WERI-Rb-1 (cell line): ENCODE measurements around the gene ZC3HAV1L.

Experiments
- DNase-seq: peaks from one replicate; pipeline ENCODE4 v3.0.0-alpha.2; 2020
- H3K27ac ChIP-seq: fragments of 250-450 bp; sonication (Bioruptor Pico); 2 replicates; pipeline ENCODE4 v1.5.1; 2020; ENCODE audit warnings: mild to moderate bottlenecking, moderate library complexity
- H3K27me3 ChIP-seq: fragments of 250-450 bp; sonication (Bioruptor Pico); 2 replicates; pipeline ENCODE4 v1.5.1; 2021; ENCODE audit warnings: mild to moderate bottlenecking, low read depth, moderate library complexity; ENCODE audit not compliant: insufficient read depth, severe bottlenecking
- H3K36me3 ChIP-seq: fragments of 250-450 bp; sonication (Bioruptor Pico); 2 replicates; pipeline ENCODE4 v1.5.1; 2020; ENCODE audit warnings: mild to moderate bottlenecking, moderate library complexity
- H3K4me3 ChIP-seq: 2 replicates; pipeline ENCODE4 v1.5.1; 2011; ENCODE audit warnings: low read depth, mild to moderate bottlenecking, control low read depth, low read length
- H3K9me3 ChIP-seq: fragments of 250-450 bp; sonication (Bioruptor Pico); 2 replicates; pipeline ENCODE4 v1.5.1; 2021; ENCODE audit warnings: mild to moderate bottlenecking, moderate library complexity; ENCODE audit not compliant: severe bottlenecking
- TF ChIP-seq, protein P1 (sequence below): IDR thresholded peaks from 2 replicates; pipeline ENCODE4 v1.5.1; 2011; ENCODE audit warnings: low read depth, mild to moderate bottlenecking, control low read depth, inconsistent platforms, low read length

Gene ZC3HAV1L, protein sequence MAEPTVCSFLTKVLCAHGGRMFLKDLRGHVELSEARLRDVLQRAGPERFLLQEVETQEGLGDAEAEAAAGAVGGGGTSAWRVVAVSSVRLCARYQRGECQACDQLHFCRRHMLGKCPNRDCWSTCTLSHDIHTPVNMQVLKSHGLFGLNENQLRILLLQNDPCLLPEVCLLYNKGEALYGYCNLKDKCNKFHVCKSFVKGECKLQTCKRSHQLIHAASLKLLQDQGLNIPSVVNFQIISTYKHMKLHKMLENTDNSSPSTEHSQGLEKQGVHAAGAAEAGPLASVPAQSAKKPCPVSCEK

DNA sequence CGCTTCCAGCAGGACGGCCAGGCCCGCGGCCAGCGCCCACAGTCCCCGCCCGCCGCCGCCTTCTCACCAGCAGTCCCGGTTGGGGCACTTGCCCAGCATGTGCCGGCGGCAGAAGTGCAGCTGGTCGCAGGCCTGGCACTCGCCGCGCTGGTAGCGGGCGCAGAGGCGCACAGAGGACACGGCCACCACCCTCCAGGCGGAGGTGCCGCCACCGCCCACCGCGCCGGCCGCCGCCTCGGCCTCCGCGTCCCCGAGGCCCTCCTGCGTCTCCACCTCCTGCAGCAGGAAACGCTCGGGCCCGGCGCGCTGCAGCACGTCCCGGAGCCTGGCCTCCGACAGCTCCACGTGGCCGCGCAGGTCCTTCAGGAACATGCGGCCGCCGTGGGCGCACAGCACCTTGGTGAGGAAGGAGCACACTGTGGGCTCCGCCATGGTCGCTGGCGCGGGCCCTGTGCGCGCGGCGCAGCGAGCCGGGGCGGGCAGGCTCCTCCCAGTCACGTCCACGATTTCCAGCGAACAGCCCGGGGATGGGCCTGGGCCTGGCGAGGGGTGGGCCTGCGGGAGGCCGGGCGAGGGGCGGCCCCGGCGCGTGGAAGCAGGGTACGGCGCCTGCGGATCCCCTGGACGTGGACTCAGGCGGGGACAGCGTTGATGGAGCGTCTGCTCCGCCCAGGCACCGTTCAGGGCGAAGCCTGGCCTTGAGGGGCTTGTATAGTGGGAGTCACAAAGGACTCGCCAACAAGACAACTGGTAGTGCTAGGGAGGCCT, at the start of gene ZC3HAV1L:
Gene ZC3HAV1L, minus strand, starts transcription at position 457 of the 768 bp plus-strand sequence. Its CDS starts 25 bp downstream, at position 432.
- H3K27ac ChIP-seq = peak within 1 kb of the TSS; percentile 97
- H3K4me3 ChIP-seq = peak within 1 kb of the TSS; percentile 88
- peak; percentile 86 for DNase-seq
- no peaks in the 10 kb centered on the region for H3K27me3 ChIP-seq
- no peaks in the 10 kb centered on the region for H3K9me3 ChIP-seq
- TF ChIP-seq, protein P1, sequence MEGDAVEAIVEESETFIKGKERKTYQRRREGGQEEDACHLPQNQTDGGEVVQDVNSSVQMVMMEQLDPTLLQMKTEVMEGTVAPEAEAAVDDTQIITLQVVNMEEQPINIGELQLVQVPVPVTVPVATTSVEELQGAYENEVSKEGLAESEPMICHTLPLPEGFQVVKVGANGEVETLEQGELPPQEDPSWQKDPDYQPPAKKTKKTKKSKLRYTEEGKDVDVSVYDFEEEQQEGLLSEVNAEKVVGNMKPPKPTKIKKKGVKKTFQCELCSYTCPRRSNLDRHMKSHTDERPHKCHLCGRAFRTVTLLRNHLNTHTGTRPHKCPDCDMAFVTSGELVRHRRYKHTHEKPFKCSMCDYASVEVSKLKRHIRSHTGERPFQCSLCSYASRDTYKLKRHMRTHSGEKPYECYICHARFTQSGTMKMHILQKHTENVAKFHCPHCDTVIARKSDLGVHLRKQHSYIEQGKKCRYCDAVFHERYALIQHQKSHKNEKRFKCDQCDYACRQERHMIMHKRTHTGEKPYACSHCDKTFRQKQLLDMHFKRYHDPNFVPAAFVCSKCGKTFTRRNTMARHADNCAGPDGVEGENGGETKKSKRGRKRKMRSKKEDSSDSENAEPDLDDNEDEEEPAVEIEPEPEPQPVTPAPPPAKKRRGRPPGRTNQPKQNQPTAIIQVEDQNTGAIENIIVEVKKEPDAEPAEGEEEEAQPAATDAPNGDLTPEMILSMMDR = no peak
- peaks cover 43% of the 10 kb centered on the region for H3K36me3 ChIP-seq

DNA sequence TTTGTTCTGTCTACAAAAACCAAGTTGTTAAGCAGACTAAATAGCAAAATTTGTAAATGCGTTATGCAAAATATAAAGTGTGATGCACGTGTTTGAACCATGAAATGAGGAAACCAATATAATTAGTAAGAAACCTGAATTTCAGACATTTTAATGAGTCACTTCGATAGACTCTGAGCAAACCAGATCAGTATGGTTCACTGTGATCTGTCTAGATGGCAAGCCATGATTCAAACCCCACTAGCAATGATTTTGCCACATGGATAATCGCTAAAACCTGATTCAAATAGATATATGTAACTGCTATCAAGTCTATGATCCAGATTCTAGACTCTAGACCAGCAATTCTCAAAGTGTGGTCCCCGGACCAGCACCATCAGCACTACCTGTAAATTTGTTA, 48.9 kb upstream of the ZC3HAV1L start:
- Histone ChIP-seq H3K9me3 (no peaks in the 10 kb centered on the region), H3K27ac (no peak overlapping the region), H3K27me3 (no peaks in the 10 kb centered on the region), H3K36me3 (peaks cover 52% of the 10 kb centered on the region), H3K4me3 (no peak overlapping the region)
- no peak for DNase-seq
- TF ChIP-seq, protein P1 = no peak

DNA sequence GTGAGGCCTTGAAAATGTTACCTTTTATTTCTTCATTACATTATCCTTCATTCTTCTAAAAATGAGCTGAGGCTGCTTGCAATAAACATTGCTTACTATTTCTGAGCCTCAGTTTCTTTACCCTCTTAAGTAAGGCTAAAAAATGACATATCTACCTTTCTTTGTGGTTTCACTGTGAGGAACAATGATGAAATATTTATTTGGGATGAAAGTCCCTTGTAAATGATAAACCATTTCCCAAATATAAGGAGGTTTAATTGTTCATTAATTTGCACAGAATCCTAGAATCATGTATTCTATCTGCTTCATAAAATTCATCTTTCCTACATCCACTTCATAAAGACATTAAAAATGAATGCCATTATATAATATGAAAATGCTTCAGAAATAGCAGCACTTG, 45.7 kb upstream of the ZC3HAV1L start:
- Histone ChIP-seq H3K36me3 (peaks cover 58% of the 10 kb centered on the region), H3K27ac (no peak overlapping the region), H3K27me3 (no peaks in the 10 kb centered on the region), H3K4me3 (no peak overlapping the region), H3K9me3 (no peaks in the 10 kb centered on the region)
- TF ChIP-seq, protein P1 = no peak
- no peak for DNase-seq

DNA sequence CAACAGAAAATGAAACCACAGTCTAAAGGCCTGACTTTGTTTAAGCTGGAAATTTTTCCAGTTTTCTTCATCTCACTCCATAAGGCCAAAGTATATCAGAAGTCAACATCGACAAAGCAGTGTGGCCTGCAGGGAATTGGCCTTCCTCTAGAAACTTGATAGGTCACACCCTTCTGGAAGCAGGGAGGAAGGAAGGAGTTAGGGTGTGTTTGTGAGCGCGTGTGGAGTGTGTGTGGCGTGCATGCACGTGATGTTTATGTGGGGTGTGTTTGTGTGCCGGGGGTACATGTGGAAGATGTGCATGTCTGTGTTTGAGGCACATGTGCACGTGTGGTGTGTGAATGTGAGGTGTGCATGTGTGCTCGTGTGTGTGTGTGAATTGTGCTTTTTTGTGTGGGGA, 45.1 kb upstream of the ZC3HAV1L start:
- no peak for DNase-seq
- Histone ChIP-seq H3K27ac (no peak overlapping the region), H3K27me3 (no peaks in the 10 kb centered on the region), H3K9me3 (no peaks in the 10 kb centered on the region), H3K4me3 (no peak overlapping the region), H3K36me3 (peaks cover 58% of the 10 kb centered on the region)
- TF ChIP-seq, protein P1 = no peak

DNA sequence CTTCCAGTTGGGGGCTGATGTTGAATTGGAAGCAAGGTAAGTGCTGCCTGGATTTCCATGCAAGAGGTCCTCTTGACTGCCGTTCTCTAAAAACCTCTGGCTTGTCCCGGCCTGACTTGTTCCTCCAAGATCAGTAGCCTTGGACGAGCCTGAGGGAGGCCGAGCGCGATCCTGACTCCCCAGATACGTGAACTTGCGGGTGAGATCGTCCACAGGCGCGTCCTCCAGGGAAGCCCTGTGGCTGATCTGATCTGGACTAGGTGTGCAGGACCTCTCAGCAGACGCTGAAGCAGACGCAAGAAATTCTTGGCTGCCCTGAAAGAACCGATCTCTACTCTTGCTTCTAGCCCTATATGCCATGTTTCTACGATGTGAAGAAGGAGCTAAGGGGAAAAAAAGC, 44.0 kb upstream of the ZC3HAV1L start:
- Histone ChIP-seq H3K27me3 (no peaks in the 10 kb centered on the region), H3K36me3 (peaks cover 62% of the 10 kb centered on the region), H3K4me3 (no peak overlapping the region), H3K9me3 (no peaks in the 10 kb centered on the region), H3K27ac (no peak overlapping the region)
- no peak for DNase-seq
- TF ChIP-seq, protein P1 = no peak
